ENCODE data around the gene SLC25A34. TPM values are rescaled to one million over a fixed set of nuclear protein-coding genes. Genes with fewer than 3 reads are reported as not detected.

Gene SLC25A34
- total and polyA plus RNA-seq, 2 of the 13 experiments (the other 11 are each of a cell fraction or from before 2014, with no cell fraction given) = 0.13 to 0.18 TPM

DNA sequence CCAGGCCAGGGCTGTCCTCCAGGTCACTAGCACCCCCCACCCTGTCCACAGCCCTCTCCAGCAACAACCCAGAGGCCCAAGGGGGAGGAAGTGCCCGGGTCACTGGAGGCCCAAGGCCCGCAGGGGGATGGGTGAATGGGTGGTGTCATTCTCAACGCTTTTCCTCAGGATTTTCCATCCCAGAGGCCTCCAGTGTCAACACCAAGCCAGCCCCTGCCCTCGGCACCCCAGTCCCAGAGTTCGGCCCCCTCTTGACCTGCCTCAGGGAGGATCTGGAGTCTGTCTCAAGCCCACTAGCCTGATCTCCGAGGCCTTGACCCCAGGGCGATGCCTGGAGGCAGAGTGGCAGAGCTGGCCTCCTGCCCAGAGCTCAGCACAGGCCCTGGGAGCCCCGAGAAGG, 11.3 kb downstream of the SLC25A34 start (continued):
- TF ChIP-seq IRX3 (CRISPR knock-in tag; IDR thresholded peaks at IDR 0.05; ENCODE audit: borderline replicate concordance, low read depth) (no peak), ZNF709 (CRISPR knock-in tag; IDR thresholded peaks at IDR 0.05) (no peak), ZNF138 (CRISPR knock-in tag; IDR thresholded peaks at IDR 0.05; ENCODE audit: low read depth) (no peak), ZNF33B (CRISPR knock-in tag; IDR thresholded peaks at IDR 0.05) (no peak), ESRRA (CRISPR knock-in tag; IDR thresholded peaks at IDR 0.05; ENCODE audit: low read depth) (no peak), RXRA (CRISPR knock-in tag; IDR thresholded peaks at IDR 0.05) (peak; percentile 59; the same call in 1 of the 2 replicates), SNAPC2 (CRISPR knock-in tag; IDR thresholded peaks at IDR 0.05) (no peak), POLR2G (IDR thresholded peaks at IDR 0.05; ENCODE audit: low read depth, low read length) (no peak), ZNF24 (IDR thresholded peaks at IDR 0.05) (no peak), CHCHD3 (CRISPR knock-in tag; IDR thresholded peaks at IDR 0.05) (no peak), ZBTB20 (CRISPR knock-in tag; IDR thresholded peaks at IDR 0.05; ENCODE audit: borderline replicate concordance, low read depth) (no peak), ZMYM4 (CRISPR knock-in tag; IDR thresholded peaks at IDR 0.05) (peak; percentile 32; the same call in 1 of the 2 replicates), TBX2 (CRISPR knock-in tag; IDR thresholded peaks at IDR 0.05; ENCODE audit: borderline replicate concordance) (peak; percentile 51; the same call in 1 of the 2 replicates), ZNF788 (CRISPR knock-in tag; IDR thresholded peaks at IDR 0.05; ENCODE audit: borderline replicate concordance) (no peak), ZNF672 (CRISPR knock-in tag; IDR thresholded peaks at IDR 0.05) (no peak), MED1 (CRISPR knock-in tag; IDR thresholded peaks at IDR 0.05) (peak; percentile 46; the same call in 1 of the 2 replicates), ZNF841 (CRISPR knock-in tag; IDR thresholded peaks at IDR 0.05; ENCODE audit: borderline replicate concordance) (no peak), GATAD2A (CRISPR knock-in tag; IDR thresholded peaks at IDR 0.05) (peak; percentile 65; the same call in 1 of the 2 replicates), RXRB (CRISPR knock-in tag; IDR thresholded peaks at IDR 0.05; ENCODE audit: borderline replicate concordance) (peak; percentile 24; the same call in 1 of the 2 replicates), ELF3 (CRISPR knock-in tag; IDR thresholded peaks at IDR 0.05) (peak; percentile 47; the same call in 1 of the 2 replicates), NFE2L1 (CRISPR knock-in tag; IDR thresholded peaks at IDR 0.05; ENCODE audit: borderline replicate concordance) (no peak), RARA (CRISPR knock-in tag; IDR thresholded peaks at IDR 0.05) (peak; percentile 90), ZNF331 (CRISPR knock-in tag; IDR thresholded peaks at IDR 0.05) (no peak), ZNF644 (CRISPR knock-in tag; IDR thresholded peaks at IDR 0.05; ENCODE audit: low read depth) (no peak), BRD4 (CRISPR knock-in tag; IDR thresholded peaks at IDR 0.05) (no peak)
- TF ChIP-seq, protein P1, sequence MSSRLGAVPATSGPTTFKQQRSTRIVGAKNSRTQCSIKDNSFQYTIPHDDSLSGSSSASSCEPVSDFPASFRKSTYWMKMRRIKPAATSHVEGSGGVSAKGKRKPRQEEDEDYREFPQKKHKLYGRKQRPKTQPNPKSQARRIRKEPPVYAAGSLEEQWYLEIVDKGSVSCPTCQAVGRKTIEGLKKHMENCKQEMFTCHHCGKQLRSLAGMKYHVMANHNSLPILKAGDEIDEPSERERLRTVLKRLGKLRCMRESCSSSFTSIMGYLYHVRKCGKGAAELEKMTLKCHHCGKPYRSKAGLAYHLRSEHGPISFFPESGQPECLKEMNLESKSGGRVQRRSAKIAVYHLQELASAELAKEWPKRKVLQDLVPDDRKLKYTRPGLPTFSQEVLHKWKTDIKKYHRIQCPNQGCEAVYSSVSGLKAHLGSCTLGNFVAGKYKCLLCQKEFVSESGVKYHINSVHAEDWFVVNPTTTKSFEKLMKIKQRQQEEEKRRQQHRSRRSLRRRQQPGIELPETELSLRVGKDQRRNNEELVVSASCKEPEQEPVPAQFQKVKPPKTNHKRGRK (CRISPR knock-in tag; IDR thresholded peaks at IDR 0.05) = no peak
- TF ChIP-seq, protein P2, sequence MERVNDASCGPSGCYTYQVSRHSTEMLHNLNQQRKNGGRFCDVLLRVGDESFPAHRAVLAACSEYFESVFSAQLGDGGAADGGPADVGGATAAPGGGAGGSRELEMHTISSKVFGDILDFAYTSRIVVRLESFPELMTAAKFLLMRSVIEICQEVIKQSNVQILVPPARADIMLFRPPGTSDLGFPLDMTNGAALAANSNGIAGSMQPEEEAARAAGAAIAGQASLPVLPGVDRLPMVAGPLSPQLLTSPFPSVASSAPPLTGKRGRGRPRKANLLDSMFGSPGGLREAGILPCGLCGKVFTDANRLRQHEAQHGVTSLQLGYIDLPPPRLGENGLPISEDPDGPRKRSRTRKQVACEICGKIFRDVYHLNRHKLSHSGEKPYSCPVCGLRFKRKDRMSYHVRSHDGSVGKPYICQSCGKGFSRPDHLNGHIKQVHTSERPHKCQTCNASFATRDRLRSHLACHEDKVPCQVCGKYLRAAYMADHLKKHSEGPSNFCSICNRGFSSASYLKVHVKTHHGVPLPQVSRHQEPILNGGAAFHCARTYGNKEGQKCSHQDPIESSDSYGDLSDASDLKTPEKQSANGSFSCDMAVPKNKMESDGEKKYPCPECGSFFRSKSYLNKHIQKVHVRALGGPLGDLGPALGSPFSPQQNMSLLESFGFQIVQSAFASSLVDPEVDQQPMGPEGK (CRISPR knock-in tag; IDR thresholded peaks at IDR 0.05) = peak; percentile 36
- TF ChIP-seq, protein P3, sequence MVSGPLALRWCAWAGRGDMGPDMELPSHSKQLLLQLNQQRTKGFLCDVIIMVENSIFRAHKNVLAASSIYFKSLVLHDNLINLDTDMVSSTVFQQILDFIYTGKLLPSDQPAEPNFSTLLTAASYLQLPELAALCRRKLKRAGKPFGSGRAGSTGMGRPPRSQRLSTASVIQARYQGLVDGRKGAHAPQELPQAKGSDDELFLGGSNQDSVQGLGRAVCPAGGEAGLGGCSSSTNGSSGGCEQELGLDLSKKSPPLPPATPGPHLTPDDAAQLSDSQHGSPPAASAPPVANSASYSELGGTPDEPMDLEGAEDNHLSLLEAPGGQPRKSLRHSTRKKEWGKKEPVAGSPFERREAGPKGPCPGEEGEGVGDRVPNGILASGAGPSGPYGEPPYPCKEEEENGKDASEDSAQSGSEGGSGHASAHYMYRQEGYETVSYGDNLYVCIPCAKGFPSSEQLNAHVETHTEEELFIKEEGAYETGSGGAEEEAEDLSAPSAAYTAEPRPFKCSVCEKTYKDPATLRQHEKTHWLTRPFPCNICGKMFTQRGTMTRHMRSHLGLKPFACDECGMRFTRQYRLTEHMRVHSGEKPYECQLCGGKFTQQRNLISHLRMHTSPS (CRISPR knock-in tag; IDR thresholded peaks at IDR 0.05; ENCODE audit: low read depth) = peak; percentile 58; the same call in 1 of the 2 replicates
- TF ChIP-seq, protein P4, sequence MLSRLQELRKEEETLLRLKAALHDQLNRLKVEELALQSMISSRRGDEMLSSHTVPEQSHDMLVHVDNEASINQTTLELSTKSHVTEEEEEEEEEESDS (CRISPR knock-in tag; IDR thresholded peaks at IDR 0.05; ENCODE audit: borderline replicate concordance) = no peak
